Measurements from ENCODE around the gene E2F2.

DNA sequence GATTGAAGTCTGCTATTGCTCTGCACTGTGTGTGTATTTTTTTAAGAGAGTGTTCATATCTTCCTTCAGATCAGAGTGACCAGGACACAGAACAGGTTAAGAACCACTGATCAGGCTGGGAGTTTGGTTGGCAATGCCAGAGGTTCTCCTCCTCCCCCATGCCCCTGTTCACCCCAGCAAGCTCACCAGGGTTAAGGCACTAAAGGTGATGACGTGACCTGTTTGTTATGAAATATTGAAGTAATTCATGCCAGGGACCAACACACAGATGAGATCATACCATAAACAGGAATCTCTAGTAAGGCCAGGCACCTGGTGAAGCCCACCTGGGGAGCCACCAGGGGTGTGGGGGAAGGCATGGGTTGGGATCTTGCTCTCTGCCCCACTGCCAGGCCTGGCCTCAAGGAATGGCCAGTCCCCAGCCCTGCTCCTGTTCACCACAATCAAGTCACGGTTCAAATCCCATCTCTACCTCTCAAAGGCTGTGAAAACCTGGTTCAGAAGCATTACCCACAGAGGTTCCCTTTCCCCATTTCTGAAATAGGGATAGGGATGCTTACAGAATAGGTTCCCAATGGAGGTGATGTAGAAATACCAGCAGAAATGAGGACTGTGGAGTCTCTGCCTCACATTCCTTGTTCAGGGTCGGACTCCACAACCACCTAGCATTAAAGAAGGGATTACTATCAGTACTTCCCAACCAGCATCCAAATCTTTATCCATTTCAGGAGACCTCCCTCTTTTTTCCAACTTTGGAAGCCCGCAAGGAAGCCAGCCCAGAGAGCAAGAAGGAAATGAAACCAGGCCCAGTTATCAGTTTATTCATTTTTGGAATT is 25.8 kb upstream of the E2F2 start:
- TF ChIP-seq, protein P1, sequence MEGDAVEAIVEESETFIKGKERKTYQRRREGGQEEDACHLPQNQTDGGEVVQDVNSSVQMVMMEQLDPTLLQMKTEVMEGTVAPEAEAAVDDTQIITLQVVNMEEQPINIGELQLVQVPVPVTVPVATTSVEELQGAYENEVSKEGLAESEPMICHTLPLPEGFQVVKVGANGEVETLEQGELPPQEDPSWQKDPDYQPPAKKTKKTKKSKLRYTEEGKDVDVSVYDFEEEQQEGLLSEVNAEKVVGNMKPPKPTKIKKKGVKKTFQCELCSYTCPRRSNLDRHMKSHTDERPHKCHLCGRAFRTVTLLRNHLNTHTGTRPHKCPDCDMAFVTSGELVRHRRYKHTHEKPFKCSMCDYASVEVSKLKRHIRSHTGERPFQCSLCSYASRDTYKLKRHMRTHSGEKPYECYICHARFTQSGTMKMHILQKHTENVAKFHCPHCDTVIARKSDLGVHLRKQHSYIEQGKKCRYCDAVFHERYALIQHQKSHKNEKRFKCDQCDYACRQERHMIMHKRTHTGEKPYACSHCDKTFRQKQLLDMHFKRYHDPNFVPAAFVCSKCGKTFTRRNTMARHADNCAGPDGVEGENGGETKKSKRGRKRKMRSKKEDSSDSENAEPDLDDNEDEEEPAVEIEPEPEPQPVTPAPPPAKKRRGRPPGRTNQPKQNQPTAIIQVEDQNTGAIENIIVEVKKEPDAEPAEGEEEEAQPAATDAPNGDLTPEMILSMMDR (IDR thresholded peaks at IDR 0.05): no peak
- TF ChIP-seq POLR2AphosphoS5 (IDR thresholded peaks at IDR 0.05) (no peak), POLR2A (IDR thresholded peaks at IDR 0.05) (no peak), EP300 (IDR thresholded peaks at IDR 0.05) (no peak)
